ENCODE data around the gene TRANK1. TPM values are rescaled to one million over a fixed set of nuclear protein-coding genes. Genes with fewer than 3 reads are reported as not detected.
"Not testable (repeated sequence)": the region's sequence is repeated elsewhere in the genome, so short reads cannot be mapped to it uniquely, and the experiment has no call there.

Gene TRANK1
- total and polyA plus RNA-seq, 2 experiments from 2014 or later: 5.2 to 10.3 TPM

- no peak overlapping the region for H3K27ac ChIP-seq
- H3K9ac ChIP-seq: no peak overlapping the region
- H3F3A ChIP-seq (ENCODE audit: insufficient read depth): no peaks in the 10 kb centered on the region
- H2AFZ ChIP-seq: no peak overlapping the region
- in situ Hi-C loops (cut with MboI): no loop called here
- H4K20me1 ChIP-seq (ENCODE audit: insufficient read depth): no peaks in the 10 kb centered on the region
- no peaks in the 10 kb centered on the region for H3K79me2 ChIP-seq (ENCODE audit: insufficient read depth)
- no peak overlapping the region for H3K4me3 ChIP-seq
- H3K4me2 ChIP-seq (ENCODE audit: unreplicated experiment): no peak overlapping the region
- TF ChIP-seq EZH2phosphoT487 (IDR thresholded peaks at IDR 0.05; ENCODE audit: insufficient read depth, low read depth): no peak
- no peak for TF ChIP-seq EZH2 (IDR thresholded peaks at IDR 0.05; ENCODE audit: insufficient read depth, poor library complexity, severe bottlenecking)
- H3K9me3 ChIP-seq (ENCODE audit: low read depth): no peaks in the 10 kb centered on the region
- no peaks in the 10 kb centered on the region for H3K36me3 ChIP-seq (ENCODE audit: low read depth)
- H3K27me3 ChIP-seq (replicated peaks; ENCODE audit: insufficient read depth): no peaks in the 10 kb centered on the region
- H3K9me2 ChIP-seq (ENCODE audit: insufficient read depth): no peaks in the 10 kb centered on the region
- H3K4me1 ChIP-seq (ENCODE audit: insufficient read depth): peaks cover 9% of the 10 kb centered on the region; the same call in 1 of the 2 replicates
- 21 to 35% methylated on average over 3 of the region's 3 CpGs for WGBS, 2 experiments (ENCODE audit: low coverage in 1 of 2, low lambda C conversion rate in 2 of 2, missing lambda C conversion rate in 2 of 2)
- no peak for DNase-seq
Observed at GRCh38 chr3:36941658-36942057, 3.2 kb downstream of the TRANK1 start.

- Histone ChIP-seq H3K36me3 (ENCODE audit: low read depth) (no peaks in the 10 kb centered on the region), H3K9ac (no peak overlapping the region), H3K27me3 (replicated peaks; ENCODE audit: insufficient read depth) (no peaks in the 10 kb centered on the region), H2AFZ (no peak overlapping the region), H3K79me2 (ENCODE audit: insufficient read depth) (no peaks in the 10 kb centered on the region), H3K9me3 (ENCODE audit: low read depth) (no peaks in the 10 kb centered on the region), H3K4me1 (ENCODE audit: insufficient read depth) (peaks cover 9% of the 10 kb centered on the region; the same call in 1 of the 2 replicates), H3F3A (ENCODE audit: insufficient read depth) (no peaks in the 10 kb centered on the region), H3K4me3 (no peak overlapping the region), H3K9me2 (ENCODE audit: insufficient read depth) (no peaks in the 10 kb centered on the region), H3K27ac (no peak overlapping the region), H4K20me1 (ENCODE audit: insufficient read depth) (no peaks in the 10 kb centered on the region), H3K4me2 (ENCODE audit: unreplicated experiment) (no peak overlapping the region)
- no peak for DNase-seq
- in situ Hi-C loops (cut with MboI): no loop called here
- 94 to 100% methylated on average over 2 of the region's 2 CpGs for WGBS, 2 experiments (ENCODE audit: low coverage in 1 of 2, low lambda C conversion rate in 2 of 2, missing lambda C conversion rate in 2 of 2)
- TF ChIP-seq EZH2phosphoT487 (IDR thresholded peaks at IDR 0.05; ENCODE audit: insufficient read depth, low read depth): no peak
- no peak for TF ChIP-seq EZH2 (IDR thresholded peaks at IDR 0.05; ENCODE audit: insufficient read depth, poor library complexity, severe bottlenecking)
Observed at GRCh38 chr3:36941162-36941561, 3.7 kb downstream of the TRANK1 start.

DNA sequence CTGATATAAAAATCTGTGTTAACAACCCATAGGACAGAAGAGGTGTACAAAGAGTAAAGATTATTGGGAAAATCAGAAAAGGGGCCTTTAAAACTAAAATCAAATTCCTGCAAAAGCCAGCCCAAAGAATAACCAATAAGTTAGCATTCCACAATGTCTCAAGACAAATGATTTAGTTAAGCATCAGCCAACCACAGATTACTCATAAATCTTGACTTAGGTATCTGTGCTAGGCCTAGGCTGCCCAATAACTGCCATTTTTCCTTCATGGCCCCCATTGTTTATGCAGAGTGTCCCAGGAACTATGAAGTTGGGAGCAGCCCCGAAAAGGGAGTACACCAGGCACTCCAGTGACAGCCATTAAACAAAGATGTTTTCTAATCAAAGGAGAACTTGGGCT is 7.4 kb downstream of the TRANK1 start:
- Histone ChIP-seq H3K9me3 (ENCODE audit: low read depth) (no peaks in the 10 kb centered on the region), H2AFZ (no peak overlapping the region), H3K36me3 (ENCODE audit: low read depth) (no peaks in the 10 kb centered on the region), H3K79me2 (ENCODE audit: insufficient read depth) (no peaks in the 10 kb centered on the region), H3K4me1 (ENCODE audit: insufficient read depth) (peaks cover 6% of the 10 kb centered on the region), H3F3A (ENCODE audit: insufficient read depth) (no peaks in the 10 kb centered on the region), H3K4me2 (ENCODE audit: unreplicated experiment) (no peak overlapping the region), H3K27me3 (replicated peaks; ENCODE audit: insufficient read depth) (no peaks in the 10 kb centered on the region), H4K20me1 (ENCODE audit: insufficient read depth) (no peaks in the 10 kb centered on the region), H3K9ac (no peak overlapping the region), H3K9me2 (ENCODE audit: insufficient read depth) (no peaks in the 10 kb centered on the region), H3K27ac (no peak overlapping the region), H3K4me3 (no peak overlapping the region)
- no peak for DNase-seq
- TF ChIP-seq EZH2phosphoT487 (IDR thresholded peaks at IDR 0.05; ENCODE audit: insufficient read depth, low read depth): no peak
- TF ChIP-seq EZH2 (IDR thresholded peaks at IDR 0.05; ENCODE audit: insufficient read depth, poor library complexity, severe bottlenecking): no peak
- in situ Hi-C loops (cut with MboI): no loop called here
- 96 to 100% methylated on average over 1 of the region's 1 CpG for WGBS, 2 experiments (ENCODE audit: low coverage in 1 of 2, low lambda C conversion rate in 2 of 2, missing lambda C conversion rate in 2 of 2)

- Histone ChIP-seq H3K9me2 (ENCODE audit: insufficient read depth) (no peaks in the 10 kb centered on the region), H3F3A (ENCODE audit: insufficient read depth) (no peaks in the 10 kb centered on the region), H4K20me1 (ENCODE audit: insufficient read depth) (no peaks in the 10 kb centered on the region), H3K27me3 (replicated peaks; ENCODE audit: insufficient read depth) (no peaks in the 10 kb centered on the region), H3K79me2 (ENCODE audit: insufficient read depth) (no peaks in the 10 kb centered on the region), H3K4me1 (ENCODE audit: insufficient read depth) (no peaks in the 10 kb centered on the region; the same call in none of the 2 replicates), H2AFZ (no peak overlapping the region), H3K36me3 (ENCODE audit: low read depth) (no peaks in the 10 kb centered on the region), H3K9me3 (ENCODE audit: low read depth) (no peaks in the 10 kb centered on the region), H3K27ac (no peak overlapping the region), H3K4me3 (no peak overlapping the region), H3K4me2 (ENCODE audit: unreplicated experiment) (no peak overlapping the region), H3K9ac (no peak overlapping the region)
- DNase-seq: no peak
- in situ Hi-C loops (cut with MboI): no loop called here
- TF ChIP-seq EZH2 (IDR thresholded peaks at IDR 0.05; ENCODE audit: insufficient read depth, poor library complexity, severe bottlenecking) (no peak), EZH2phosphoT487 (IDR thresholded peaks at IDR 0.05; ENCODE audit: insufficient read depth, low read depth) (no peak)
Observed at GRCh38 chr3:36933540-36934296, 11.1 kb downstream of the TRANK1 start.

GRCh38 chr3:36931424-36931823 is 13.4 kb downstream of the TRANK1 start:
- H3K9me3 ChIP-seq (ENCODE audit: low read depth); H3K9ac ChIP-seq; H3K27me3 ChIP-seq (replicated peaks; ENCODE audit: insufficient read depth); H3F3A ChIP-seq (ENCODE audit: insufficient read depth); H3K4me1 ChIP-seq (ENCODE audit: insufficient read depth); H4K20me1 ChIP-seq (ENCODE audit: insufficient read depth); H3K4me2 ChIP-seq (ENCODE audit: unreplicated experiment); H2AFZ ChIP-seq; H3K27ac ChIP-seq; DNase-seq; H3K79me2 ChIP-seq (ENCODE audit: insufficient read depth); H3K9me2 ChIP-seq (ENCODE audit: insufficient read depth); H3K4me3 ChIP-seq; in situ Hi-C loops (cut with MboI); H3K36me3 ChIP-seq (ENCODE audit: low read depth): not testable (repeated sequence)
- WGBS, 2 experiments (ENCODE audit: low coverage in 1 of 2, low lambda C conversion rate in 2 of 2, missing lambda C conversion rate in 2 of 2): 52 to 79% methylated on average over 1 of the region's 1 CpG
